ENCODE results near the gene RUFY3.

DNA sequence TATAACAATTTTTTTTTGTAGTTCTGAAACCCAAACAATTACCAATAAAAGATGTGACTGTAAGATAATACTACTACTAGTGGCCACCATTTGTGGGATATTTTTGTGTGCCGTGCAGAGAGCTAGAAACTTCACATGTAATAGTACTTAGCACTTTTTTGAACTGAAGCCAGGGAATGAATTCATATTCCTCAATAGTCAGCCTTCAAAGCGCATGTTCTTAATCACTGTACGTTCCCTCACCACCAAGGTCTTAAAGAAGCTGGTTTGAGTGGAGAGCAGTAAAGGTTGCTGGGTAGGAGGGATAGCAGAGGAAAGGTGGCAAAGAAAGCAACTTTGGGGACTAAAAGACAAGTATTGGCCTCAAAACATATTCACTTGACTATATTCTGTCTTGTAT is 9.6 kb upstream of the RUFY3 start:
- TF ChIP-seq, protein P1, sequence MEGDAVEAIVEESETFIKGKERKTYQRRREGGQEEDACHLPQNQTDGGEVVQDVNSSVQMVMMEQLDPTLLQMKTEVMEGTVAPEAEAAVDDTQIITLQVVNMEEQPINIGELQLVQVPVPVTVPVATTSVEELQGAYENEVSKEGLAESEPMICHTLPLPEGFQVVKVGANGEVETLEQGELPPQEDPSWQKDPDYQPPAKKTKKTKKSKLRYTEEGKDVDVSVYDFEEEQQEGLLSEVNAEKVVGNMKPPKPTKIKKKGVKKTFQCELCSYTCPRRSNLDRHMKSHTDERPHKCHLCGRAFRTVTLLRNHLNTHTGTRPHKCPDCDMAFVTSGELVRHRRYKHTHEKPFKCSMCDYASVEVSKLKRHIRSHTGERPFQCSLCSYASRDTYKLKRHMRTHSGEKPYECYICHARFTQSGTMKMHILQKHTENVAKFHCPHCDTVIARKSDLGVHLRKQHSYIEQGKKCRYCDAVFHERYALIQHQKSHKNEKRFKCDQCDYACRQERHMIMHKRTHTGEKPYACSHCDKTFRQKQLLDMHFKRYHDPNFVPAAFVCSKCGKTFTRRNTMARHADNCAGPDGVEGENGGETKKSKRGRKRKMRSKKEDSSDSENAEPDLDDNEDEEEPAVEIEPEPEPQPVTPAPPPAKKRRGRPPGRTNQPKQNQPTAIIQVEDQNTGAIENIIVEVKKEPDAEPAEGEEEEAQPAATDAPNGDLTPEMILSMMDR (conservative IDR thresholded peaks at IDR 0.05): no peak
- TF ChIP-seq ZFX (IDR thresholded peaks at IDR 0.05): no peak
